ENCODE results near the gene PALM2AKAP2.

DNA sequence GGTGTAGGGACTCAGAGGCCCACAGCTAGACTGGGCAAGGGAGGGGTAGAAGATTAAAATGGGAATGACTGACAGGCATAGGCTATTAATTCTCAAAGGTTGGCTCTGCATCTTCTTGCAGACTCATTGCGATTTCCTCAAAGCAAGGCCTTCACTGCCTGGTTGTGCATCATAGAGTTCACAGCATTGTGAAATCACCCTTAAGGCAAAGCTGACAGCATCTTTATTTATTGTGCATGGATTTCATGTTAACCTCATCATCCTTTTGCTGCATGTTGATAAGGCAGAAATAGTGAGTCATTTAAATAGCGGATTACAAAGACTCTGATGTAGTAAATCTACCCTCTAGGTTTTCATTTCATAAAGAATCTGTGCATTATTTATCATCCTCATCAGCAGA, 13.6 kb upstream of the PALM2AKAP2 start:
- TF ChIP-seq, protein P1, sequence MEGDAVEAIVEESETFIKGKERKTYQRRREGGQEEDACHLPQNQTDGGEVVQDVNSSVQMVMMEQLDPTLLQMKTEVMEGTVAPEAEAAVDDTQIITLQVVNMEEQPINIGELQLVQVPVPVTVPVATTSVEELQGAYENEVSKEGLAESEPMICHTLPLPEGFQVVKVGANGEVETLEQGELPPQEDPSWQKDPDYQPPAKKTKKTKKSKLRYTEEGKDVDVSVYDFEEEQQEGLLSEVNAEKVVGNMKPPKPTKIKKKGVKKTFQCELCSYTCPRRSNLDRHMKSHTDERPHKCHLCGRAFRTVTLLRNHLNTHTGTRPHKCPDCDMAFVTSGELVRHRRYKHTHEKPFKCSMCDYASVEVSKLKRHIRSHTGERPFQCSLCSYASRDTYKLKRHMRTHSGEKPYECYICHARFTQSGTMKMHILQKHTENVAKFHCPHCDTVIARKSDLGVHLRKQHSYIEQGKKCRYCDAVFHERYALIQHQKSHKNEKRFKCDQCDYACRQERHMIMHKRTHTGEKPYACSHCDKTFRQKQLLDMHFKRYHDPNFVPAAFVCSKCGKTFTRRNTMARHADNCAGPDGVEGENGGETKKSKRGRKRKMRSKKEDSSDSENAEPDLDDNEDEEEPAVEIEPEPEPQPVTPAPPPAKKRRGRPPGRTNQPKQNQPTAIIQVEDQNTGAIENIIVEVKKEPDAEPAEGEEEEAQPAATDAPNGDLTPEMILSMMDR (IDR thresholded peaks at IDR 0.05), result no peak
- no peak for TF ChIP-seq POLR2A (IDR thresholded peaks at IDR 0.05)
